Mucosa of rectum (tissue), 2 donors: ENCODE measurements around the gene S100P.
"Not testable (repeated sequence)": the region's sequence is repeated elsewhere in the genome, so short reads cannot be mapped to it uniquely, and the experiment has no call there.

Source experiments
- H3K27ac ChIP-seq, 2 donors: one replicate each; pipeline ENCODE4 v1.7.0; 2013; ENCODE audit warnings: inconsistent platforms in 2 of 2, low read depth in 2 of 2, low read length in 2 of 2
- H3K27me3 ChIP-seq, 2 donors: one replicate each; pipeline ENCODE4 v1.7.0; 2013; ENCODE audit warnings: low read length in 2 of 2; ENCODE audit not compliant: control insufficient read depth in 2 of 2, insufficient read depth in 2 of 2
- H3K36me3 ChIP-seq, 2 donors: one replicate each; pipeline ENCODE4 v1.7.0; 2013; ENCODE audit warnings: low read length in 2 of 2; ENCODE audit not compliant: control insufficient read depth in 2 of 2, insufficient read depth in 2 of 2
- H3K4me1 ChIP-seq, 2 donors: one replicate each; pipeline ENCODE4 v1.7.0; 2013; ENCODE audit warnings: low read length in 2 of 2, mild to moderate bottlenecking in 1 of 2; ENCODE audit not compliant: control insufficient read depth in 2 of 2, insufficient read depth in 2 of 2
- H3K4me3 ChIP-seq, 2 donors: one replicate each; pipeline ENCODE4 v1.7.0; 2013; ENCODE audit warnings: low read length in 2 of 2
- H3K9ac ChIP-seq, 2 donors: one replicate each; pipeline ENCODE4 v1.7.0; 2013; ENCODE audit warnings: low read length in 2 of 2, low read depth in 1 of 2, mild to moderate bottlenecking in 1 of 2
- H3K9me3 ChIP-seq, 2 donors: one replicate each; pipeline ENCODE4 v1.7.0; 2013; ENCODE audit warnings: low read length in 2 of 2; ENCODE audit not compliant: control insufficient read depth in 2 of 2
- donor health status: healthy.
- donor health status: Normal muscosa, but diverticular disease.

The S100P gene

GRCh38 chr4:6722891-6723290 is 29.2 kb downstream of the S100P start:
- Histone ChIP-seq H3K4me1 (peaks cover 3 to 5% of the 10 kb centered on the region in 2 donors), H3K9me3 (no peaks in the 10 kb centered on the region), H3K27ac (no peak overlapping the region), H3K4me3 (no peak overlapping the region), H3K36me3 (no peaks in the 10 kb centered on the region), H3K9ac (no peak overlapping the region), H3K27me3 (no peaks in the 10 kb centered on the region)

- H3K36me3 ChIP-seq: no peaks in the 10 kb centered on the region
- no peak overlapping the region for H3K27ac ChIP-seq
- H3K4me3 ChIP-seq: no peak overlapping the region
- H3K4me1 ChIP-seq: peaks cover 3 to 5% of the 10 kb centered on the region in 2 donors
- H3K9me3 ChIP-seq: no peaks in the 10 kb centered on the region
- no peak overlapping the region for H3K9ac ChIP-seq
- no peaks in the 10 kb centered on the region for H3K27me3 ChIP-seq
Measured at GRCh38 chr4:6723851-6724250, 30.2 kb downstream of the S100P start.

- H3K9ac ChIP-seq: no peak overlapping the region
- no peak overlapping the region for H3K27ac ChIP-seq
- H3K9me3 ChIP-seq: no peaks in the 10 kb centered on the region
Measured at GRCh38 chr4:6724421-6725111, 30.9 kb downstream of the S100P start.

GRCh38 chr4:6725427-6725961 is 31.8 kb downstream of the S100P start:
- not testable (repeated sequence) for H3K4me3 ChIP-seq, H3K9ac ChIP-seq, H3K27ac ChIP-seq, H3K27me3 ChIP-seq, H3K36me3 ChIP-seq, H3K9me3 ChIP-seq, H3K4me1 ChIP-seq

More at GRCh38 chr4:6724421-6725111, 30.9 kb downstream of the S100P start:
- H3K27me3 ChIP-seq: no peaks in the 10 kb centered on the region
- H3K4me1 ChIP-seq: peaks cover 3 to 5% of the 10 kb centered on the region in 2 donors
- H3K4me3 ChIP-seq: no peak overlapping the region
- no peaks in the 10 kb centered on the region for H3K36me3 ChIP-seq

- Histone ChIP-seq H3K4me3 (no peak overlapping the region), H3K27me3 (no peaks in the 10 kb centered on the region), H3K9me3 (no peaks in the 10 kb centered on the region), H3K9ac (no peak overlapping the region), H3K36me3 (no peaks in the 10 kb centered on the region), H3K27ac (no peak overlapping the region), H3K4me1 (no peaks in the 10 kb centered on the region)
Measured at GRCh38 chr4:6727081-6727942, 33.6 kb downstream of the S100P start.

- Histone ChIP-seq H3K9ac (no peak overlapping the region), H3K9me3 (no peaks in the 10 kb centered on the region), H3K36me3 (no peaks in the 10 kb centered on the region), H3K4me1 (no peaks in the 10 kb centered on the region), H3K27me3 (no peaks in the 10 kb centered on the region), H3K27ac (no peak overlapping the region), H3K4me3 (no peak overlapping the region)
Measured at GRCh38 chr4:6727943-6728250, 34.2 kb downstream of the S100P start.

- no peak overlapping the region for H3K4me3 ChIP-seq
- no peaks in the 10 kb centered on the region for H3K27me3 ChIP-seq
- H3K9me3 ChIP-seq: no peaks in the 10 kb centered on the region
- no peaks in the 10 kb centered on the region for H3K4me1 ChIP-seq
- H3K27ac ChIP-seq: no peak overlapping the region
- H3K36me3 ChIP-seq: no peaks in the 10 kb centered on the region
- no peak overlapping the region for H3K9ac ChIP-seq
Measured at GRCh38 chr4:6728320-6729029, 34.8 kb downstream of the S100P start.

GRCh38 chr4:6730603-6731317 is 37.1 kb downstream of the S100P start:
- H3K9me3 ChIP-seq: no peaks in the 10 kb centered on the region
- no peak overlapping the region for H3K9ac ChIP-seq
- H3K4me1 ChIP-seq: no peaks in the 10 kb centered on the region
- H3K4me3 ChIP-seq: no peak overlapping the region
- H3K27ac ChIP-seq: no peak overlapping the region
- H3K36me3 ChIP-seq: no peaks in the 10 kb centered on the region
- H3K27me3 ChIP-seq: no peaks in the 10 kb centered on the region

GRCh38 chr4:6731318-6731675 is 37.6 kb downstream of the S100P start:
- no peaks in the 10 kb centered on the region for H3K36me3 ChIP-seq
- no peak overlapping the region for H3K9ac ChIP-seq
- H3K27ac ChIP-seq: no peak overlapping the region
- no peak overlapping the region for H3K4me3 ChIP-seq
- H3K27me3 ChIP-seq: no peaks in the 10 kb centered on the region
- H3K4me1 ChIP-seq: no peaks in the 10 kb centered on the region
- no peaks in the 10 kb centered on the region for H3K9me3 ChIP-seq
